Activated CD8-positive, alpha-beta memory T cell treated with anti-CD3 and anti-CD28 coated beads for 4 hours (primary cell): ENCODE data around the gene BRSK1.
"Not testable (repeated sequence)": the region's sequence is repeated elsewhere in the genome, so short reads cannot be mapped to it uniquely, and the experiment has no call there.

ENCODE experiments used
- DNase-seq, 2 donors: peaks; one replicate each; pipeline ENCODE4 v3.0.0-alpha.2; 2020; ENCODE audit warnings: low read depth in 2 of 2

BRSK1 gene

GRCh38 chr19:55328774-55329318, 45.0 kb downstream of the BRSK1 start:
- DNase-seq: not testable (repeated sequence)

DNA sequence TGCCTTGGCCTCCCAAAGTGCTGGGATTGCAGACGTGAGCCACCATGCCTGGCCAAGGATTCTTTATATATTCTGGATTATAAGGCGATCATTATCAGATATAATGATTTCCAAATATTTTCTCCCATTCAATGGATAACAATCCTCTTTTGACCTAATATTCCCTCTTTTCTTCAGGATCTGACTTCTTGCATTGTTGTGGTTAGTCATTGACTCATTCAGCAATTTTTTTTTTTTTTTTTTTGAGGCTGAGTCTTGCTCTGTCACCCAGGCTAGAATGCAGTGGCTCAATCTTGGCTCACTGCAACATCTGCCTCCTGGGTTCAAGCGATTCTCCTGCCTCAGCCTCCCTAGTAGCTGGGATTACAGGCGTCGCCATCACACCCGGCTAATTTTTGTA, 46.0 kb downstream of the BRSK1 start:
- not testable (repeated sequence) for DNase-seq

GRCh38 chr19:55333870-55334269, 50.1 kb downstream of the BRSK1 start:
- no peak for DNase-seq

DNA sequence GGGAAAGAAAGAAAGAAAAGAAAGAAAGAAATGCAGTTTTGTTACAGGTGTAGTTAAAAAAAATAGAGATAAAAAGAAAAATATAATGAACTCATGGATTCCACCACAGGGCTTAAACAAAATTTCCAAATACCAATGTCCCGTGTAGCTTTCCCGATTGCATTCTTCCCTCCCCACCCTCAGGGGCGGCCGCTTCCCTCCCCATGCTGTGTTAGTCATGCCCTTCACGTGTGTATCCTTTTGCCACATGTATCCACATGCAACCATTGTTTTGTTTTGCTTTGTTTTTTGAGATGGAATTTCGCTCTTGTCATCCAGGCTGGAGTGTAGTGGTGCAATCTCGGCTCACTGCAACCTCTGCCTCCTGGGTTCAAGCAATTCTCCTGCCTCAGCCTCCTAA, 52.3 kb downstream of the BRSK1 start:
- no peak for DNase-seq

DNA sequence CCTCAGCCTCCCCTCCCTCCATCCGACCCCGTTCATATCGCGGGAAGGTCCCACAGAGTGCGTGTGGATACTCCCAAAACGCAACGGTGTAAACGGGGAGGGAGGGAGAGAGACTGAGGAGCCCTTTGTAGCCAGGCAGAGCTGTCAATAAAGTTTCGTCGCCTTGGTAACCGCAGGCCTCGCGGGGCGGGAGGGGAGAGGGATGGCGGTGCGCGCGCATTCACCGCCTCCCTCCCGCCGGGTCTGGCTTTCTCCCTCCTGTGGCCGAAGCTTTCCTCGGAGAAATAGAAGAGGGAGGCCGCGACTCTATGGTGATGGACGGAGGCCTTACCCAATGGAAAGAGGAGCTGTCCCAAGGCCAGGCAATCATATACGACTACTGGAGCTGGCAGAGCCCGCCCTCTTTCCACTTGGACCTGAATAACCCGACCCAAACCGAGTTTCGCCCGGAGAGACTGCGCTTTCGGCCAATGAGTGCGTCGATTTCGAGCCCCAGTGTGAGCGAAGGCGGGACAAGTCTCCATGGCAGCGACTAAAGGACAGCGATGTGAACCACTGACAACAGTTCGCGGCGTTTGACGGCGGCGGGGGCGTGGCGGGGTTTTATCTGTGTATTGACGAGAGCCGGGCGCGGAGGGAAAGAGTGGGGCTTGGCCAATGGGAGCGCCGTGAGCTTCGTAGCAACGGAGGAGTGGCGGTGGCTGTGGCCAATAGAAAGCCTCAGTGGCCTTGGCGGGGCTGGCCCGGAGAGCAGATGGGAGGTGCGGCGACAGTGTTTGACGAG, 55.5 kb downstream of the BRSK1 start, which contains the start of gene KMT5C:
TSS of gene KMT5C (plus strand) at position 772 of the 784 bp plus-strand sequence. CDS start 2,061 bp downstream, outside the sequence.
- peak; percentile 100 for DNase-seq

GRCh38 chr19:55339889-55340783, 56.3 kb downstream of the BRSK1 start:
- DNase-seq: no peak

- DNase-seq: no peak
Observed at GRCh38 chr19:55340784-55341147, 57.0 kb downstream of the BRSK1 start.

DNA sequence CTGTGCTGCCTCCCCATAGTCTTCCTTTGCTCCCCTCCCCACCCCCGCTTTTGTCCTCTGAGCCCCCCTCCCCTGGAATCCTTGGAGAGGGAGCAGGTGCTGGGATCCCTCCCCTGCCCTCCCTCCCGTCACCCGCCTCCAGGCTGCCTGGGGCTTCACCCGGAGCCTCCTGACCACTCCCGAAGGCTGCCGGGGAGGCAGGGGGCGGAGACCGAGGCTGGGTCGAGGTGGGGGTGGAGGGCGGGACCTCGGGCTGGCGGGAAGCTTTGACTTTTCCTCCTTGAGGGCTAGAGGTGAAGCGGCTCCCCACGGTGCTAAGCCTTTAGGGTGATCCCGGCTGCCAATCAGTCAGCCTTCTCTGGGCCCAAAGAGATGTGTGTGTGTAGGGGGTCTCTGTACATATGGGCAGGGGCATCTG, 57.4 kb downstream of the BRSK1 start:
- DNase-seq: peak in 1 of 2 donors; percentile 18

DNA sequence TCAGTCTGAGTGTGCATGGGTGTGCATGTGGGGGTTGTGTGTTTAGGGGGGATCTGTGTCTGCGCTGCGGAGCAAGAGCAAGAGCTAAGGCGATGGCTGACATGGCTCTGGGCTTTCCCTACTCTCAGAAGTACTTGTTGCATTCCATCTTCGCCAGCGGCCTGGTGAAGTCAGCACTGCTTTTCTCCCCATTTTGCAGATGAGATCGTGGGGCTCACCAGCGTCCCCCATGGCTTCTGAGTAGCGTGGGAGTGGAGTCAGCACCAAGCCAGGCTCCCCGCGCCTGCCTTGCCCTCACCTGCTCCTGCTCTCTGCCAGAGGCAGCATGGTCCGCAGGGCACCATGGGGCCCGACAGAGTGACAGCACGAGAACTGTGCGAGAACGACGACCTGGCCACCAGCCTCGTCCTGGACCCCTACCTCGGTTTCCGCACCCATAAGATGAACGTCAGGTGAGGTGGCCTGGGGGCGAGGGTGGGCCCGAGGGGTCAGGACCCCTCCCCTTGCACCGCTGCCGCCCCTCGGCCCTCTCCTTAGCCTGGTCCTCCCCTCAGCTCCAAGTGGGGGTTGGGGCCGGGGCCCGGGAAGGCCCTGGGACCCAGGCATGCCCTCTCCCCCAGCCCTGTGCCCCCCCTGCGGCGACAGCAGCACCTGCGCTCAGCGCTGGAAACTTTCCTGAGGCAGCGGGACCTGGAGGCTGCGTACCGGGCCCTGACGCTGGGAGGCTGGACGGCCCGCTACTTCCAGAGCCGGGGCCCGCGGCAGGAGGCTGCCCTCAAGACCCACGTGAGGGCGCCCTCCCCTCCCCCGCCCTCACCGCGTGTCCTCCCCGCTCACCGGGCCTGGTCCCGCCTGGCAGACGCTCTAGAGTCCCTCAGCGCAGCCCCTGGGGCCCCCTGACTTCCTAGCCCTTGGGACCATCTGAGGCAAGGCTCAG, 58.1 kb downstream of the BRSK1 start:
- DNase-seq: no peak

GRCh38 chr19:55344444-55344843, 60.6 kb downstream of the BRSK1 start:
- no peak for DNase-seq

GRCh38 chr19:55345101-55345817, 61.5 kb downstream of the BRSK1 start:
- no peak for DNase-seq

DNA sequence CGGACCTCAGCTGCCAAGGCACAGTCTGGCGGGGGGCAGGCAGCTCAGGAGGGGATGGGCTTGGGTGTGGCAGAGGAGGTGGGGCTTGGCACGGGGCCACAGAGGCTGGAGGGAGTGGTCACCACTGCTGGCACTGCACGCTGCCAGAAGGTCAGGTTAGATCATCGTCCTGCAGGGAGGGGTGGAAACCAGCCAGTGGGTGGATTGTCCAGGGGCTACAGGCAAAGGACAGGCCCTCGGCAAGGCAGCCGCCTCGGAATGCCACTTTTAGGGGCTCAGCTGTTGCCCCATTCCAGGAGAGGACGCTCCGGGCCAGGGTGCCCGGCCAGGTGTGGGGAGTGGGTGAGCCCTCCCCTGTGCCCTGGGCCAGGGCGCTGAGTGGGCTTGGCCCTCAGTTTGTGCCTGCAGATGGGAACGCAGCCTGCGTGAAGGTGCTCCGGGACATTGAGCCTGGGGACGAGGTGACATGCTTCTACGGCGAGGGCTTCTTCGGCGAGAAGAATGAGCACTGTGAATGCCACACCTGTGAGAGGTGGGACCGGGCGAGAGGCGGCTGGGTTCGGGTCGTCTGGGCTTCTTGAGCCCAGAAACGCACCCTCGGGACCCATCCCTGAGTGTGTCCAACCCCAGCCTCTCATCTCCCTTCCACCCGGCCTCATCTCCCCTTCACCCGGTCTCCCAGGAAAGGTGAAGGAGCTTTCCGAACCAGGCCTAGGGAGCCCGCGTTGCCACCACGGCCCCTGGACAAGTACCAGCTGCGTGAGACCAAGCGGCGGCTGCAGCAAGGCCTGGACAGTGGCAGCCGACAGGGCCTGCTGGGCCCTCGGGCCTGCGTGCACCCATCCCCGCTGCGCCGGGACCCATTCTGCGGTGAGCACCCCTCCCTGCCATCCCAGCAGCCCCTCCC, 62.3 kb downstream of the BRSK1 start:
- DNase-seq: no peak

GRCh38 chr19:55346725-55347441, 63.1 kb downstream of the BRSK1 start:
- DNase-seq: no peak

GRCh38 chr19:55347442-55348009, 63.7 kb downstream of the BRSK1 start:
- no peak for DNase-seq

DNA sequence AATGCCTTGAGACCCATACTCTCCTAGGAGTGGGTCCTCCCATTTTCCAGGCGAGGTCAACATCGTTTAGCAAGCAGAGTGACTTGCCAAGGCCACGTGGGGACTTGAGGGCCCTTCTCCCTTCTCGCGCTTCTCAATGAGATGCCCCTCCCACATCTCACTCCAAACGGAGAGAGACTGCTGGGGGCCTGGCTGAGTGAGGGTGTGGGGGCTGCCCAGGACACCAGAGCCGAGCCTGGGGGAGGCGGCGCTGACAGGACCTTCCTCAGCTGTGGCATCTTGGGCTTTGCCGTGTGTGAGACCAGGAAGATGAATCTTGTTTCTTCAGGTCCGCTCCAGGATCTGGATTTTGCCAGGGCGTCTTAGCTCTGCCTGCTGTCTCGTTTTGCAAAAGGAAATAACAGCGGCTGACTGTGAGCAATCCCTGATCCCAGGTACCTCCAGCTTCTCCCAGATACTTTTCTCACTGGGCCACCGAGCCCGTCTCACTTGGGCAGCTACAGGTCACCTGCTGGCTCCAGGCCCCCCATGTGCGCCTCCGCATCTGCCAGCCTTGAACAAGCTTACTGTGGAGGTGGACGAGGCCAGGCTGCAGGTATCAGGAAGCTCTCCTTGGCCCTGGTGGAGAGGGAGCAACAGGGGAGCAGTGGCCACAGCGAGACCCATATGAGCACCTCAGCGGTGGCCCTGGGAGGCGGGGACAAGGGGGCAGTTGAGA, 64.7 kb downstream of the BRSK1 start:
- no peak for DNase-seq

GRCh38 chr19:55350620-55351315, 67.0 kb downstream of the BRSK1 start:
- no peak for DNase-seq

DNA sequence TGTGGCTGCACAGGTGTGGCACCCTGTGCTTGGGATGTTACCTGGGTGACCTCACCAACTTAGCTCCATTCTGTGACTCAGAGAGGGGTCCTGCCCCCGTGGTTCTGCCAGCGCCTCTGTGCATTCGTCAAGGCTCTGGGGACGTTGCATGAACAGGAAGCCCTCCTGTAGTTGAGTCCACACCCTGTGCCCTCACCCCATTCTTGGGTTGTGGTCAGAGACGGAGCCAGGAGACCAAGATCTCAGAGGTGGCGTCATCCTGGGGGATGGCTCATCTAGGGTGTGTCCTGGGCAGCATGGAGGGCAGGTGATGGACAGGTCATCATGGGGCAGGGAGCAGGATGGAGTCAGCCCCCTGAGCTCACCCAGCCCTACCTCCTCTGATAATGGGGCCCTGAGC, 68.2 kb downstream of the BRSK1 start:
- no peak for DNase-seq
